ENCODE results near the gene CALHM4.

- TF ChIP-seq CTCF (IDR thresholded peaks at IDR 0.05; ENCODE audit: insufficient read depth, low read length, poor library complexity, severe bottlenecking) (no peak), EZH2phosphoT487 (conservative IDR thresholded peaks at IDR 0.05; ENCODE audit: low read length) (no peak)
Observed at GRCh38 chr6:116562019-116562403, 8.5 kb downstream of the CALHM4 start.

Measured in SU-DHL-6 (cell line).